Amniotic stem cell (primary cell): ENCODE data around the gene RPS6KA4.

Experiments used
- DNase-seq: peaks from one replicate; lab custom pipeline; 2025; lab: John Stamatoyannopoulos, UW

RPS6KA4 gene

GRCh38 chr11:64327375-64327774 lies 31.6 kb upstream of the RPS6KA4 start:
- no peak for DNase-seq

GRCh38 chr11:64327993-64328392 lies 31.0 kb upstream of the RPS6KA4 start:
- no peak for DNase-seq

- DNase-seq, result no peak
Observed at GRCh38 chr11:64330888-64331287, 28.1 kb upstream of the RPS6KA4 start.

- DNase-seq, result peak; percentile 81
Observed at GRCh38 chr11:64331569-64332371, 27.2 kb upstream of the RPS6KA4 start.

GRCh38 chr11:64333556-64333955 lies 25.4 kb upstream of the RPS6KA4 start:
- DNase-seq, result no peak

GRCh38 chr11:64334764-64335735 lies 23.9 kb upstream of the RPS6KA4 start:
- DNase-seq, result peak; percentile 81

GRCh38 chr11:64337538-64338249 lies 21.3 kb upstream of the RPS6KA4 start:
- DNase-seq, result no peak

- DNase-seq, result no peak
Observed at GRCh38 chr11:64338716-64339115, 20.2 kb upstream of the RPS6KA4 start.

- DNase-seq, result no peak
Observed at GRCh38 chr11:64339286-64339685, 19.7 kb upstream of the RPS6KA4 start.

GRCh38 chr11:64339754-64340408 lies 19.1 kb upstream of the RPS6KA4 start, which contains the start of gene CCDC88B:
CCDC88B (plus strand) TSS chr11:64340204; CDS start chr11:64340267, 63 bp downstream.
- DNase-seq, result no peak

- no peak for DNase-seq
Observed at GRCh38 chr11:64340671-64341335, 18.2 kb upstream of the RPS6KA4 start.

- no peak for DNase-seq
Observed at GRCh38 chr11:64341429-64341828, 17.5 kb upstream of the RPS6KA4 start.

GRCh38 chr11:64341851-64342791 lies 16.8 kb upstream of the RPS6KA4 start:
- peak; percentile 66 for DNase-seq

GRCh38 chr11:64342869-64343745 lies 15.9 kb upstream of the RPS6KA4 start:
- no peak for DNase-seq

GRCh38 chr11:64343767-64344559 lies 15.0 kb upstream of the RPS6KA4 start:
- DNase-seq, result no peak

- DNase-seq, result no peak
Observed at GRCh38 chr11:64344787-64345186, 14.2 kb upstream of the RPS6KA4 start.

- no peak for DNase-seq
Observed at GRCh38 chr11:64347193-64347867, 11.6 kb upstream of the RPS6KA4 start.
